H9 (cell line): ENCODE data around the gene MKI67. TPM values are rescaled to one million over a fixed set of nuclear protein-coding genes. Genes with fewer than 3 reads are reported as not detected.

ENCODE experiments used
- DNase-seq: peaks from one replicate; pipeline ENCODE4 v3.0.0-alpha.2; 2017
- H2AFZ ChIP-seq: one replicate; pipeline ENCODE4 v1.6.1; 2013; ENCODE audit warnings: mild to moderate bottlenecking, low read length, control low read depth, moderate library complexity
- H2AK5ac ChIP-seq: 2 replicates; pipeline ENCODE4 v1.6.1; 2013; ENCODE audit warnings: low read length, control low read depth, mixed read lengths; ENCODE audit not compliant: insufficient read length
- H2BK120ac ChIP-seq: one replicate; pipeline ENCODE4 v1.6.1; 2013; ENCODE audit warnings: low read depth, mild to moderate bottlenecking, low read length, control low read depth, inconsistent platforms; ENCODE audit not compliant: poor library complexity, severe bottlenecking
- H2BK12ac ChIP-seq: 2 replicates; pipeline ENCODE4 v1.6.1; 2013; ENCODE audit warnings: low read length, control low read depth, mixed read lengths, low read depth; ENCODE audit not compliant: insufficient read length
- H2BK15ac ChIP-seq: 2 replicates; pipeline ENCODE4 v1.6.1; 2013; ENCODE audit warnings: low read depth, low read length, control low read depth
- H2BK20ac ChIP-seq: one replicate; pipeline ENCODE4 v1.6.1; 2013; ENCODE audit warnings: low read depth, mild to moderate bottlenecking, low read length, control low read depth, inconsistent platforms; ENCODE audit not compliant: poor library complexity, severe bottlenecking
- H2BK5ac ChIP-seq: 2 replicates; pipeline ENCODE4 v1.6.1; 2013; ENCODE audit warnings: low read length, control low read depth, mixed read lengths; ENCODE audit not compliant: insufficient read length
- H3K14ac ChIP-seq: 2 replicates; pipeline ENCODE4 v1.6.1; 2013; ENCODE audit warnings: low read length, control low read depth; ENCODE audit not compliant: insufficient read depth
- H3K18ac ChIP-seq: 2 replicates; pipeline ENCODE4 v1.6.1; 2013; ENCODE audit warnings: low read depth, mild to moderate bottlenecking, mixed read lengths, low read length, control low read depth; ENCODE audit not compliant: insufficient read length
- H3K23ac ChIP-seq: 2 replicates; pipeline ENCODE4 v1.6.1; 2013; ENCODE audit warnings: low read length, control low read depth, mixed read lengths, low read depth; ENCODE audit not compliant: insufficient read length
- H3K23me2 ChIP-seq: 2 replicates; pipeline ENCODE4 v1.6.1; 2013; ENCODE audit warnings: low read depth, mild to moderate bottlenecking, mixed read lengths, low read length, control low read depth; ENCODE audit not compliant: insufficient read length, poor library complexity, severe bottlenecking
- H3K27ac ChIP-seq: 2 replicates; pipeline ENCODE4 v1.5.1; 2013; ENCODE audit warnings: low read length, control low read depth, mixed read lengths, low read depth; ENCODE audit not compliant: insufficient read length
- H3K27me3 ChIP-seq: 2 replicates; pipeline ENCODE4 v1.6.1; 2013; ENCODE audit warnings: low read length, control low read depth, inconsistent platforms; ENCODE audit not compliant: insufficient read depth
- H3K4ac ChIP-seq: 2 replicates; pipeline ENCODE4 v1.6.1; 2013; ENCODE audit warnings: low read depth, mild to moderate bottlenecking, control low read depth, inconsistent platforms, low read length, moderate library complexity
- H3K4me1 ChIP-seq: 2 replicates; pipeline ENCODE4 v1.6.1; 2013; ENCODE audit warnings: low read length, control low read depth, inconsistent platforms; ENCODE audit not compliant: insufficient read depth
- H3K4me2 ChIP-seq: 2 replicates; pipeline ENCODE4 v1.6.1; 2013; ENCODE audit warnings: low read length, control low read depth, mixed read lengths; ENCODE audit not compliant: insufficient read length, insufficient read depth
- H3K56ac ChIP-seq: 2 replicates; pipeline ENCODE4 v1.6.1; 2013; ENCODE audit warnings: low read depth, mild to moderate bottlenecking, mixed read lengths, low read length, control low read depth; ENCODE audit not compliant: insufficient read length
- H3K79me1 ChIP-seq: 2 replicates; pipeline ENCODE4 v1.6.1; 2013; ENCODE audit warnings: low read depth, mild to moderate bottlenecking, moderate library complexity, low read length, control low read depth, inconsistent platforms; ENCODE audit not compliant: insufficient read depth, poor library complexity, severe bottlenecking
- H3K79me2 ChIP-seq: 2 replicates; pipeline ENCODE4 v1.6.1; 2013; ENCODE audit warnings: low read length, control low read depth, inconsistent platforms; ENCODE audit not compliant: insufficient read depth
- H3K9ac ChIP-seq: 2 replicates; pipeline ENCODE4 v1.6.1; 2013; ENCODE audit warnings: low read length, control low read depth, mixed read lengths; ENCODE audit not compliant: insufficient read length; ENCODE audit errors: extremely low read depth
- H3K9me3 ChIP-seq: one replicate; pipeline ENCODE4 v1.6.1; 2013; ENCODE audit warnings: low read depth, low read length, inconsistent platforms; ENCODE audit not compliant: control insufficient read depth
- H3T11ph ChIP-seq: one replicate; pipeline ENCODE4 v1.6.1; 2013; ENCODE audit warnings: mild to moderate bottlenecking, low read length, control low read depth, inconsistent platforms
- H4K20me1 ChIP-seq: one replicate; pipeline ENCODE4 v1.6.1; 2013; ENCODE audit not compliant: control insufficient read depth, insufficient read length, insufficient read depth
- H4K5ac ChIP-seq: 2 replicates; pipeline ENCODE4 v1.6.1; 2013; ENCODE audit warnings: low read depth, mild to moderate bottlenecking, mixed read lengths, low read length, control low read depth; ENCODE audit not compliant: insufficient read length
- H4K8ac ChIP-seq: replicated peaks from 2 replicates; pipeline ENCODE4 v1.6.1; 2013; ENCODE audit warnings: low read length, control low read depth, mixed read lengths, low read depth; ENCODE audit not compliant: insufficient read length
- H4K91ac ChIP-seq: 2 replicates; pipeline ENCODE4 v1.6.1; 2013; ENCODE audit warnings: low read depth, mild to moderate bottlenecking, moderate library complexity, mixed read lengths, low read length, control low read depth; ENCODE audit not compliant: insufficient read length
- H3K27ac Mint-ChIP-seq, 3 experiments: 2 replicates in 2 of 3; 3 replicates in 1 of 3; pipeline ENCODE4 v1.8.0; 2020 to 2021; ENCODE audit warnings: mixed read lengths in 3 of 3, mild to moderate bottlenecking in 1 of 3, moderate library complexity in 1 of 3
- H3K27me3 Mint-ChIP-seq: 2 replicates; pipeline ENCODE4 v1.8.0; 2021; ENCODE audit warnings: low read depth, mild to moderate bottlenecking, moderate library complexity, mixed read lengths
- H3K36me3 Mint-ChIP-seq, 3 experiments: 2 replicates in 2 of 3; 3 replicates in 1 of 3; pipeline ENCODE4 v1.8.0; 2020 to 2021; ENCODE audit warnings: low read depth in 3 of 3, mixed read lengths in 3 of 3; ENCODE audit not compliant: insufficient read depth in 1 of 3
- H3K4me1 Mint-ChIP-seq, 2 experiments: 2 replicates each; pipeline ENCODE4 v1.8.0; 2020; ENCODE audit warnings: mixed read lengths in 2 of 2
- H3K4me3 Mint-ChIP-seq, 2 experiments: 2 replicates in 1 of 2; 3 replicates in 1 of 2; pipeline ENCODE4 v1.8.0; 2020 to 2021; ENCODE audit warnings: mild to moderate bottlenecking in 2 of 2, mixed read lengths in 2 of 2, moderate library complexity in 1 of 2
- H3K9me3 Mint-ChIP-seq, 2 experiments: 2 replicates in 1 of 2; 3 replicates in 1 of 2; pipeline ENCODE4 v1.8.0; 2020; ENCODE audit warnings: mild to moderate bottlenecking in 2 of 2, mixed read lengths in 2 of 2, moderate library complexity in 1 of 2
- CTCF ChIP-seq: fragments of 200-600 bp; sonication (generic); conservative IDR thresholded peaks from 3 replicates; pipeline ENCODE4 v1.8.0; 2021; ENCODE audit warnings: antibody characterized with exemption, mild to moderate bottlenecking
- WGBS: extraction: QIAGEN DNeasy Blood & Tissue Kit; methylation state at CpG from one replicate; pipeline ENCODE4 v1.1.7; 2013; ENCODE audit warnings: missing lambda C conversion rate, low lambda C conversion rate, mixed read lengths; ENCODE audit not compliant: insufficient read length; ENCODE audit errors: extremely low coverage; 5-methylcytosine and 5-hydroxymethylcytosine counted together
- total RNA-seq: library from RNA; stranded (reverse); gene quantifications from 2 replicates; pipeline ENCODE4 v1.2.1, GENCODE V29; 2021

The MKI67 gene
- total RNA-seq, 1 experiment from 2014 or later: 108 TPM

DNA sequence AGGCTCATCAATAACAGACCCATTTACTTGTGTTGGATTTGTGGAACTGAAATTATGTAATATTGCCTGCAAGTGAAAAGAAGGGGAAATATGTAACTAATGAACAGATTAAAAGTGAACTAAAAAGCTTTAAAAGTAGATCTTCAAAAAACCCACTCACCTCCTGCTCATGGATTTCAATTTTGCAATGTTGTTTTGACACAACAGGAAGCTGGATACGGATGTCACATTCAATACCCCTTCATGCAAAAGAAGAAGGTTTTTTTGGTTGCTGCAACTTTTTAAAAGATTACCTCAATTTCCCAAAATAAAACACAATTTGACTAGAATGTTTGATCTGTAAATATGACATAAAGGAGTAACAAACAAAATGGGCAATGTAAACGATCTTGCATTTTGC, 3.3 kb downstream of the MKI67 start:
- Histone ChIP-seq H3K23ac (no peak overlapping the region), H2AFZ (no peak overlapping the region), H2BK20ac (no peak overlapping the region), H3K23me2 (peaks cover 7% of the 10 kb centered on the region), H4K5ac (no peak overlapping the region), H3K27me3 (no peaks in the 10 kb centered on the region), H3K56ac (no peak overlapping the region), H3K79me1 (peaks cover 3% of the 10 kb centered on the region), H3K9ac (no peak overlapping the region), H4K91ac (no peak overlapping the region), H2AK5ac (no peak overlapping the region), H3T11ph (no peak overlapping the region), H2BK5ac (no peak overlapping the region), H3K4ac (no peak overlapping the region), H3K4me1 (peaks cover 3% of the 10 kb centered on the region; the same call in 1 of the 2 replicates), H4K8ac (no peak overlapping the region), H3K79me2 (peaks cover 17% of the 10 kb centered on the region; the same call in 1 of the 2 replicates), H3K27ac (no peak overlapping the region), H4K20me1 (no peaks in the 10 kb centered on the region), H3K14ac (no peak overlapping the region), H2BK12ac (no peak overlapping the region), H2BK15ac (no peak overlapping the region), H3K18ac (no peak overlapping the region), H3K9me3 (no peaks in the 10 kb centered on the region), H3K4me2 (no peak overlapping the region), H2BK120ac (no peak overlapping the region)
- WGBS: no CpG with 5 or more reads among the region's 2 CpGs
- H3K9me3 Mint-ChIP-seq: peaks cover 0 to 2% of the 10 kb centered on the region in 2 experiments; a peak in 1 of 5 replicates
- no peak for TF ChIP-seq CTCF
- H3K4me1 Mint-ChIP-seq: peaks cover 24 to 29% of the 10 kb centered on the region in 2 experiments
- H3K27me3 Mint-ChIP-seq: no peaks in the 10 kb centered on the region; the same call in 1 of the 2 replicates
- no peak overlapping the region for H3K27ac Mint-ChIP-seq
- H3K36me3 Mint-ChIP-seq: peaks cover 30 to 49% (median 46%) of the 10 kb centered on the region in 3 experiments
- DNase-seq: no peak
- H3K4me3 Mint-ChIP-seq: no peak overlapping the region
